GM18873 (cell line): ENCODE data around the gene POLA1.
"Not testable (repeated sequence)": the region's sequence is repeated elsewhere in the genome, so short reads cannot be mapped to it uniquely, and the experiment has no call there.

Source experiments
- ATAC-seq: cut with Tn5 transposase; IDR thresholded peaks from one replicate; pipeline ENCODE4 v1.9.1; 2021; ENCODE audit warnings: mild to moderate bottlenecking, moderate library complexity, moderate number of reproducible peaks; ENCODE audit not compliant: unreplicated experiment, low FRiP score

The POLA1 gene

DNA sequence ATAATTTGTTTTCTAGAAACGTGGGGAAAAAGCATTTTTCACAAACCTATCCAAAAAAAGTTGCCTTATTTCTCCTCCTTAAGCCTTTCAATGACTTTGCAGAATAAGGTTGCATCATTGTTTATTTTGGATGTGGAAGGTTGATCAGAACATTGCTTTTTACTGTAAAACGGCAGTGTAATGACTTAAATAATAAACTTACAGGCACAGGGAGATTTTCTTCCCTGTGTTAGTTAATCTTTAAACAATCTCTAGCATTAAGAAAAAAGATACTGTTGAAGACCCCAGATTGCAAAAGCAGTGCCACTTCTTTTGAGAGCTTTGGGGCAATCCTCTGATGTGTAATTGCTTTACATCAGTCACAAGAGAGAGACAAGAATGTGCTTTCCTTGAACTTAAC, 168.6 kb downstream of the POLA1 start:
- no peak for ATAC-seq

DNA sequence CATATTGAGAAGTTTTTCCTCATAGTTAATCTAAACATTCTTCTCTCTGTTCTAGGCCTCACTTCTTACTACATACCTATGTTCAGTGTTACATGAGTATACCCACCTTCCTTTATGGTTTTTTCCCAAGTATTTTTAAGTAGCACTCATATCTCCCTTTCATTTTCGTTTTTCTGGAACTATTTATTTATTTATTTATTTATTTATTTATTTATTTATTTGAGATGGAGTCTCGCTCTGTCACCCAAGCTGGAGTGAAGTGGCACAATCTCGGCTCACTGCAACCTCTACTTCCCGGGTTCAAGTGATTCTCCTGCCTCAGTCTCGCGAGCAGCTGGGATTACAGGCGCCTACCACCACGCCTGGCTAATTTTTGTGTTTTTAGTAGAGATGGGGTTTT, 170.1 kb downstream of the POLA1 start:
- ATAC-seq: not testable (repeated sequence)

DNA sequence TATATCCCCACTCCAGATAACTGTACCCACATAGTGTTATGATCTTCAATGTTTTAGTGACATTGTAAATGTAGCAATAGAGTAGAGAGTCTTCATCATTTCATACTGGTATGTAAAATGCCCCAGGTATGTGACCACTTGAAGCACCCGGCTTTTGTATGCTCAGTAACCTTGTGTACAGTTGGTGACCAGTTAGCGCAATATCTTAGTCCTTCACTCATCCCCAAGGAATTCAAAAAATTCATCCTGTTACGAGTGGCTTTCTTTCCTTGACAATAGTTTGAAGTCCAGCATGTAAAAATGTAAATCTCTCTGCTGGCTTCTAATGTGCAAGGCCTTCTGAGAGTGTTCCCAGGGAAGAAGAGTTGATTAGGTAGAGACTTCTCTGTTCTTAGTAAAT, 176.4 kb downstream of the POLA1 start:
- ATAC-seq: no peak

DNA sequence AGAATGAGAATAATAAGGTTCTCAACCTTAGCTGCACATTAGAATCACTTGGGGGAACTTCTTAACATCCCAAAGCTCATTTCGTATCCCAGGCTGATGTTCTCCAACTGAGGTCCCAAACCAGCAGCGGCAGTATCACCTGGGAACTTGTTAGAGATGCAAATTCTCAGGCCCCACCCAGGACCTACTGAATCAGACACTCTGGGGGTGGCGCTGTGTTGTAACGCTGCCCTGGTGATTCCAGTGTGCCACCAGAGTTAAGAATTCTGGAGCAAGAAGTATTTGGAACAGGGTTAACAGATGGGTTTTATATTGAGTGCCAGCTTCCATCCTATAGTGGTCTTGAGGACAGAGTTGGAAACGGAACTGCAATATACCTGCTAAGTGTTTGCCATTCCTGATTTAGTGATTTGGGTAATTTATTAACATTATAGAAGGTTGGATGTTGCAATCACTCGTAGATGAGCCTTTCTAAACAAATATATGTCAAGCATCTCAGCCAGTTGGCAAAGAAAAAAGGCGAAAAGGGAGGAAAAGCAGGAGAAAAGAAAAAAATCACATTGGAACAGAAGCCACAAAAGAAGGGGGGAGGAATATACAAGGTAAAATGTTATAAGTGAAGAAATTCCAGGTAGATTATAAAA, 181.0 kb downstream of the POLA1 start:
- ATAC-seq: no peak

DNA sequence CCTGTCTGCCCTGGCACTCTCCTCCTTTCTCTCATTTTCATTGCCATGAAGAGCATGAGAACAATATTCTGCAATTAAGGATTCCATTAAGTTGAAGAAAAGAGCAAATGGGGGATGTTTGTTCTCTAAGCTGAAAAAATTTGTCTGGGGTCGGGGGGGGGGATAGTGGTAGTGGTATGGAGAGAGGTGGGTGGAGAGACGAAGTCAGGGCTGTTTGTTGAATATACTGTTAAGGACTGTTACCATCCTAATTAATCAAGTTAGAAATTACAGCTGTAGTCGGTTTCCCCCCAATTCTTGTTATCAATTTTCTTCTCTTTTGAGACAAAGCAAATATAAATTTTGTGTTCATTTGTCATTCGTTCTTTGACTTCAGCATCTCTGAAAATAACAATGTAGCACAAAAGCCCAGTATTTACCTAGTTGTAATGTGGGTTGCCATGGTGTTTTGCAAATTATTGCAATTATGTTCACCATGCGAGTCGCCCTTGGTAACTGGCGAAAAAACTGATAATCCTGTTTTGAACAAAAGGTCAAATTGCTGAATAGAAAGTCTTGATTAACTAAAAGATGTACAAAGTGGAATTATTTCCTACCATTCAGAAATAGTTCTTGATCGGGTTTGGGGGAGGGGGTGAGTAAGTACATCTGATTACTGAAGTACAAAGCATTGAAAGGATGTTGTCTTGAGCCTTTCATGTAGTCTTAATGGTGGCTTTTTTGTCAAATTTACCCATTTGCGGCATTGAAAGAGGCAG, 183.0 kb downstream of the POLA1 start:
- ATAC-seq: no peak

DNA sequence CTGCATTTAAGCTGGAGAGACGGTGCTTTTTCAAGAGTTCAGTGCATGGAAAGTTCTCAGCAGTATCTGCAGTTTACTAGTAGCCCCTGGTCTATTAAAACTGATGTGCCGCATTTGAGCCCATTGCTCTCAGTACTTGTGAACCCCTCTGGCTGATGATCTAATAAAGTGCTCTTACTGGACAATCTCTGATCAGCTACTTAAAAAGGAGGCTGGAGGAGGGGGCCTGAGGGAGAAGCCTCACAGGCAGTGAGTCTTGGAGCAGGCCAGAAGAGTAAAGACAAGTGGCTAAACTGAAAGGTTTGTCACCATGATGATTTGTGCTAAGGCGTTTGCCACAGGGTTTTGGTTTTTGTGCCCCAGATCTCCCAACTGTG, 183.6 kb downstream of the POLA1 start:
- no peak for ATAC-seq

DNA sequence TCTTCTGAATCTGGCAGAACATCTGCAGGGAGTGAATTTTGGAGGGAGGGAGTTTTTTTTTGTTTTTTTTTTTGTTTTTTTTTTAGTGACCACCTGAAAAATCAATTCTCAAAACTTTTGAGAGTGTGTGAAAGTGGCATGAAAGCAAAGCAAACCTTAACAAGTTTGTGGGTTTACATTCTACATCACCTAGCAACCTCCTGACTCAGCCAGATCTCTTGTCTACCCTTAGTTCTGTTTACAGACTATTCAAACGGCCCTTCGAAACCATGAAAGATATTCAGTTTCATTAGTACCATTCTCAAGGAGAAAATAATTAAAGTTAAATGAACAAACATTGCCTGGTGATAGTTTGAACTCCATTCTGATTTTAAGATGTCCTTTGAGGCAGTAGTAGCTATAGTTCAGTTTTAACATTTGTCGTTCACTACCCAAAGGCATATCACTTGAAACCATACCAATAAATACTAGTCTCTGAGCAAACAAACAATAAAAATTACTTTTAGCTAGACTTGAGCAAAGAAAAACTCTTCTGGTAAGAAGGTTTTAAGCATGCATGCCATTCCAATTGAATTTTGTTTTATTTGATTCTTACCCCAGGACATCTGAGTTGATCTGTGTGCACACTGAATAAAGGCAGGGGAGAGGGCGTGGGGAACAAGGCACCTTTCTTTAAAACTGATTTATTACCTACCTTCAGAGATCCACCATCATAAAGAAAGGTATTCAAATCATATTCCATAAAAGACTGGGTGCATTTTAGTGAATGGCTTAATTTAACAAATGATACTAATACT, 184.3 kb downstream of the POLA1 start:
- ATAC-seq: no peak

DNA sequence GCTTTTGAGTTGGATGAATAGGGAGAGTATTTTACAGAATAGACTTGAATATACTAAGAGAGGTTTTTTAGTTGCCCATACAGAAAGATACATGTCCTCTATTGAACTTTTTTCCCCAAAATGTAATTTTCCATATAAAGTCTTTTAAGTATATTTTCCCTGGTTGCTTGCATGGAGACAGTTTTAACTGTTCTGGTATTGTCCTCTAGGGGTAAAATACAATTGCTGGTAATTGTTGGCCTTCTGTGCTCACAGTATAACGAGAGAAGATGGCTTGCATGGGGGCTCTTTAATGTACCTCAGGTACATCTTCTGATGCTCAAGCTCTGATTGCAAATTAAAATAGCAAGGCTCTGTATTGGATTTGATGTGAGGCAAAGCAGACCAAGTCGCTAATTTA, 186.0 kb downstream of the POLA1 start:
- no peak for ATAC-seq

DNA sequence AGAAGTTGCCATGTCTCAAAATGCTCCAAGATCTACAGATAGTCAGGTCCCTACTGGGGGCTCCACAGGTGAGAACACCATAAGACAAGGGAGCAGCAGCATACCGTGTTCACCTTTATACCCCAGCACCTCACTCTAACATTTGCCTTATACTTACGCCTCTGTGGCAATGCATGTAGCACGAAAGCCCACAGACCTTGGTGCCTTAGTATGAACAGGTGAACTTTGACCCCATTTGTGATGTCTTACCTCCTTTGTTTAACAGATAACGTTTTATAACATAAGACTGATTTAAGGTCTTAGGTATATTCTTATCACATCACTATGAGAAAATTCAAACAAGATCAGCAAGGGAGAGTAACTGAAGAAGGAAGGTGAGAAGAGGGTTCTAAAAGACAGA, 193.2 kb downstream of the POLA1 start:
- ATAC-seq: no peak

DNA sequence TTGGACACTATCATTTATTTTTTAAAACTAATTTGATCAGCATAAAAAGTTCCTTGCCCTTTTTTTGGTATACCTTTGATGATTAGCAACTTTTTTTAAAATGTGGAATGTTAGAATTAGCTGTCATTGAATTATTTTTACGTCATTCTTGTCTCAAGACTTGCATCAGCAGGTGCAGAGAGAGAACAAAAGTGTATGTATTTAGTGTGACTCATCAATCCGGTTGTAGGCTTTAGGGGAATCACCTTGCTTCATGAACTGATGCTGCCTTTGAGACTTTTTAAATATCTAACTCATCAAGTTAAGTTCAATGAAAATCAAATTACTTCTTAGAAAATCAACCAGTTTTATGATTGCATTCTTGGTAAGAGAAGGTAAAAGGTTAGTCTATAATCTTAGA, 197.0 kb downstream of the POLA1 start:
- no peak for ATAC-seq

DNA sequence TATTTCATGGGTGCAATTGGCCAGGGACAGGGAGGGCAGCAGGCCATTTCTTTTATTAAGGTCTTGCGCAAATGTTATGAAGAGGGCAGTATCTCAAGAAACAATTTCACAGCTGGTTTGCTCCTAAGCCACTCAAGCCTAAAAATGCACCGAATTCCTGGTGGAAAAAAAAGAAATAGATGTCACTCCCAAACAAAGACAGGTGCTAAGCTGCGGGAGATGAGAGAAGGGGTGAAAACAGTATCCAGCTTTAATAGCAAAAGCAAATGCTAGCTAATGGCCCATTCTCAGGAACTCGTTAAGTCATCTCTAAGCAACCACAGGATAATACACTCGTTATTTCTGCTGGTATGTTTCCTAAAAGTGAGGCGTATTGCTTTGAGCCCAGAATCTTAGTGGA, 205.7 kb downstream of the POLA1 start:
- ATAC-seq: no peak

DNA sequence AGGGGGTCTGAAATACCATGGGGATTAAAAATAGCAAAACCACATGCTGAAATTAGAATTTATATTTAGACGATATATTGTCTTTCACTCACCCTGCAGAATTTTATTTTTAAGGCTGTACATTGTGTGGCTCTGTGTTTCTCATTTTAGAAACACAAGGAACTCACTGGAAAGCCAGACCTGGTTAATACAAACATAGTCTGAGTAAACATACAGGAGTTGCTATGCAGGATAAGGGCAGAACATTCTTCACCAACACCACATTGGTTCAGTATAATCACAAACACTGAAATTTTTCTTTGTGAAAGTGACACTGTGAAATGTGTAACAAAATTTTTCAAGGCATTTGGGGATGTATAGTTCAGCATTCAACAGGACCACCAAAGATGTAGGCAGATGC, 206.5 kb downstream of the POLA1 start:
- ATAC-seq: no peak

DNA sequence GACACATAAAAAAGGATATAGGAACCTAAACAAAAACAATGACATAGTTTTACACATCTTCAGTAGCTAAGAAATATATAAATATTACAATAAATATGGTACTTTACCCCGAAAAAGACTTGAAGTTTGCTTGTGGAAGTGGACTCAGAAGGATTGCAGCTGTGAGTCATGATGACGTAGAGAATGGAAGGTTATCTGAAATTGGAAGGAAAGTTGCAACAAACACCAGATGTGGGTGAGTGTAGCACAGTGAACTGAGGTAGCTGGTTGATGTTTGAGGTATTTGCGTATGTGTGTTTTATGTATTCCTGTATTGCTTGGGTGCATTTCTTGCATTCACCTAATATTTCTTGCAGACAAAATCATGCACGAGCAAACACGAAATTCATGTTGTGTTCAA, 209.1 kb downstream of the POLA1 start:
- ATAC-seq: no peak

DNA sequence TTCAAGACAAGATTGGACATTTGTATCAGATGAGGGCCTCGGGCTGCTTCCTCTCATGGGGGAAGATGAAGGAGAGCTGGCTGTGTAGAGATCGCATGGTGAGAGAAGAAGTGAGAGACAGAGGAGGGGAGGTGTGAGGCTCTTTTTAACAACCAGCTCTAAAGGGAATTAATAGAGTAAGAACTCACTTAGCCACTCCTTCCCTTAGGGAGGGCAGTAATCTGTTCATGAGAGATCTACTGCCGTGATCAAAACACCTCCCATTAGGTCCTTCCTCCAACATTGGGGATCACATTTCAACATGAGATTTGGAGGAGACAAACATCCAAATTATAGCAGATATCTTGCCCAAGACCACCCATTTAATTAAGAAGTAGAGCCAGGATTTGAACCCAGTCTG, 225.0 kb downstream of the POLA1 start:
- ATAC-seq: no peak

DNA sequence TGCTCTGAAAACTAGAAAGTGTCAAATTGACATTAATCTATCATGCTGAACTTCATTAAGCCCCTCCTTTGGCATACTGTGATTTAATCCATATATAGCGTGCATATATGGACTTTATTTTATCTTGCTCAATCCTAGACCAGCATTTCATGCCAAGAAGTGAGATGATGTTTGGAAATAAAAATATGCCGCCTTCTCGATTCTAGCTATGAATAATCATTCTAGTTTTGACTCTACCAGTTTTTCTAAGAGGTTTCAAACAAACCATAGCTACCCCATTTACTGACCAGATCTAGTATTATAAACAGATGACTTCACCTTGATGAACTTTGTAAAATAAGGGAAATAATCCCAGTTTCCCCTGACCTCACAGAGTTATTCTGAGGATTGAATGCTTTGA, 227.1 kb downstream of the POLA1 start:
- no peak for ATAC-seq

DNA sequence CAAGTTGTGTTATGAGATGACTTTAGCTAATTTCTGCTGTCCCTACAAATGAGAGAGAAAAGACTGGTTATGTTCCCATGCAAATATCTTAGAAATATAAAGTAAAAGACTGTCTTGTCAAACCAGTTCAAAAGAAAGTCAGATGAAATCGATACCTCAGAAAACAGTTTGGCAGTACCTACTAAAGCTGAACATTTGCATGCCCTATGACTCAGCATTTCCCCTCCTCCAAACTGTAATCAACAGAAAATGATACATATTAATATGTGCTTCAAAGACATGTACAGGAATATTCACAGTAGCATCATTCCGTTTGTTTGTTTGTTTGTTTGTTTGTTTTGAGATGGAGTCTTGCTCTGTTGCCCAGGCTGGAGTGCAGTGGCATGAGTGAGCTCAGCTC, 231.7 kb downstream of the POLA1 start:
- ATAC-seq: no peak

DNA sequence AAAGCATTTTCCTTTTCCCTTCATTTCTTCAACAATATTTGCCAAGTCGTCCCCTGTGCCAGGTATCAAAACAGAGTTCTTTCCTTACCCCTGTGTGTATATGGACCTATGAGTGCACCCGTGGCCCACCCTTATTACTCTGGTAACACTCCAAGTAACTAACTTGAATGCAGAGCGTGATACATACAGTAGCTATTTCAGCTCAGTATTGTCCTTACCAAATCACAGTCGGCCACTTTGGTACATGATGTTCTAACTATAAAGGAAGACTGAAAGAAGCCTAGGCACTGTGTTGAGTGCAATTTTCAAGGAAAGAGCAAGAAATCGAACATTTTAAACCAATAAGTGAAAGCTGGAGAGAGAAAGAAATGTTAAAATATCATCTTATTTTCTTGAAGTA, 233.7 kb downstream of the POLA1 start:
- no peak for ATAC-seq

DNA sequence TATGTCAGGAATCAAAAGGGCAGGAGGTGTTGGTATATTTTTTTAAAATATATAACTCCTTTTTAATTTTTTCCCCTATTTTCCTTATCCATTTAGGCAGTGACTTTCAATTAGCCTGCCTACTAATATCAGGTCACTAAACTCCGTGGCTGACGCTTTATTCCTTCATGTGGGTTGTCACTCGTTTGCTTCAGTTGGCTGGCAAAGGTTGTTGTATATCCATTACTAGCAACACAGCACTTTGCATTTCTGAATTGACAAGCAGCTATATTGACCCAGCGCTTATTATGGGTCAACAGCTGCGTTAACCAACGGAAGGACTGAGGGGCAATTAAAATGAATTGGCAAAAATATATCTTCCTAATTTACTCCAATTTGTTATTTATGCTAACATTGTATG, 234.4 kb downstream of the POLA1 start:
- no peak for ATAC-seq

DNA sequence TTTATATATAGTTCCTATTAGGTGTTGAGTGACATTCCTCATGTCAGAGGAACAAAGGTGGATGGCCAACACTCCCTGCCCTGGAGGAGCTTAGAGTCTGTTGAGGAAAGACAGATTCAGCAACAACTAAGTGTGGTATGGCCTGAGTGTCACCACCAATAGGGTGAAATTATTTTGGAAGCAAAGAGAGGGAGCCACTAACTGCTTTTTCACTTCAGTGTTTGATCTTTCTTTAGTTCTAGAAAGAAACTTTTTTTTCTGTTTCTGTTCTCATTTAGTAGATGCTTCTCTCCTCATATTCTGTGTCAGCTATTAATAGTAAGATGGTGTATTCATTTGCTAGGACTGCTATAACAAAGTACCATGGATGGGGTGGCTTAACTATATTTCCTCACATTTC, 240.6 kb downstream of the POLA1 start:
- no peak for ATAC-seq

DNA sequence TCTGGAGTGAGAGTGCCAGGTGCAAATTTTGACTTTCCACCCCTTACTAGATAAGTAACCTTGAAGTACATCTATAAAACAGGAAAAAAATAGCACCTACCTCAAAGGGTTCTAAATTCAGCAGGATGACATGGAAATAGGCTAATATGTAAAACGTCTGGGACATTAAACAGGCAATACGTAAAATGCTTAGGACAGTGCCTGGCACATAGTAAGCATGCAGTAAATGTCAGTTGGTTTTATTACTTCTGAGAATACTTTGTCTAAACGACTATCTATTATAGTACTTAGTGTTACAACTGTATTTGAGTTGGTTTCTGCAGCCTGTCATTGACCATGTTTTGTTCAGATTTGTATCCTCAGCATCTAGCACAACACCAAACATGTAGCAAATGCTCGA, 251.3 kb downstream of the POLA1 start:
- ATAC-seq: no peak

DNA sequence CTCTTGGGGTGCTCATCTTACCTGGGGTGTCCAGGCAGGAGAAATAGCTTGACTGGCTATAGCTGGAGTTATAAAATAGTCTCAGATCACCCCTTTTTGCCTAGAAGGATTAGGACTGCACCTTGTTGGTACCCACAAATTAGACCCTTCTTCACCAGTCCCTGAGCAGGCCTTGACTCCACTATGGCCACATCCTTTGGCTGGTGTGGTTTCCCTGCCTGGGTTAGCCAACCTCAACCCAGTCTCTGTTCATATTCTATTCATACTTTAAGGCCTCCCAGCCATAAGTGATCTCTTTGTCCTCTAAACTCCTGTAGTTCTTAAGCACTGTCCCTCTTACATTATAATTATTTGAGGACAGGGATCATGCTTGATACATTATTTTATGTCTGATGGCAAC, 252.7 kb downstream of the POLA1 start:
- ATAC-seq: no peak

DNA sequence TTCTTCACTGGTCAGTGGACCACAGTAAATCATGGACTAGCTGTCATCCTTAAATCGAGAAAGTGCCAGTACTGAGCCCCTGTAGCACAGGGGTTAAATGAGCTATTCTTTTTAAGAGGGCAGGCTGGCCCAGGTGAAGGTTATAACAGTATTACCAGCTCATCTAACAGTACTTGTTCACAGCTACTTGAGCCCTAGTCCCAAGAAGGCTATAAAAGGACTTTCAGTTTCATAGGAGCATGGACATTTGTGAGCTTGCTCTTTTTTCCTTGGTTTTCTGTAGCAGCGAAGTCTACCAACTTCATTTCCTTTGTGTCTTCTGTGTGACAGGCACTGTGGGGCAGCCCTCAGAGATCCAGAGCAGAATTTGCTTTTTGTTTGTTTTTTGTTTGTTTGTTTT, 261.0 kb downstream of the POLA1 start:
- ATAC-seq: no peak
